HG03064 (cell line): ENCODE results near the gene IGF2BP1.
"Not testable (repeated sequence)": the region's sequence is repeated elsewhere in the genome, so short reads cannot be mapped to it uniquely, and the experiment has no call there.

Source experiments
- ATAC-seq: cut with Tn5 transposase; IDR thresholded peaks from one replicate; pipeline ENCODE4 v1.9.1; 2021; ENCODE audit warnings: low read depth; ENCODE audit not compliant: unreplicated experiment

The IGF2BP1 gene

DNA sequence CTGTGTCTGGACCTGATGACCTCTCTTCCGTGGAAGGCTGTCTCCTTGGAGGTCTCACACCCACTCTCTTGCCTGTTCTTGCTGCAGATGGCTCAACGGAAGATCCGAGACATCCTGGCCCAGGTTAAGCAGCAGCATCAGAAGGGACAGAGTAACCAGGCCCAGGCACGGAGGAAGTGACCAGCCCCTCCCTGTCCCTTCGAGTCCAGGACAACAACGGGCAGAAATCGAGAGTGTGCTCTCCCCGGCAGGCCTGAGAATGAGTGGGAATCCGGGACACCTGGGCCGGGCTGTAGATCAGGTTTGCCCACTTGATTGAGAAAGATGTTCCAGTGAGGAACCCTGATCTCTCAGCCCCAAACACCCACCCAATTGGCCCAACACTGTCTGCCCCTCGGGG lies 52.1 kb downstream of the IGF2BP1 start:
- no peak for ATAC-seq

- ATAC-seq = no peak
Observed at GRCh38 chr17:49050611-49051010, 53.4 kb downstream of the IGF2BP1 start.

GRCh38 chr17:49051269-49051668 lies 54.1 kb downstream of the IGF2BP1 start:
- no peak for ATAC-seq

DNA sequence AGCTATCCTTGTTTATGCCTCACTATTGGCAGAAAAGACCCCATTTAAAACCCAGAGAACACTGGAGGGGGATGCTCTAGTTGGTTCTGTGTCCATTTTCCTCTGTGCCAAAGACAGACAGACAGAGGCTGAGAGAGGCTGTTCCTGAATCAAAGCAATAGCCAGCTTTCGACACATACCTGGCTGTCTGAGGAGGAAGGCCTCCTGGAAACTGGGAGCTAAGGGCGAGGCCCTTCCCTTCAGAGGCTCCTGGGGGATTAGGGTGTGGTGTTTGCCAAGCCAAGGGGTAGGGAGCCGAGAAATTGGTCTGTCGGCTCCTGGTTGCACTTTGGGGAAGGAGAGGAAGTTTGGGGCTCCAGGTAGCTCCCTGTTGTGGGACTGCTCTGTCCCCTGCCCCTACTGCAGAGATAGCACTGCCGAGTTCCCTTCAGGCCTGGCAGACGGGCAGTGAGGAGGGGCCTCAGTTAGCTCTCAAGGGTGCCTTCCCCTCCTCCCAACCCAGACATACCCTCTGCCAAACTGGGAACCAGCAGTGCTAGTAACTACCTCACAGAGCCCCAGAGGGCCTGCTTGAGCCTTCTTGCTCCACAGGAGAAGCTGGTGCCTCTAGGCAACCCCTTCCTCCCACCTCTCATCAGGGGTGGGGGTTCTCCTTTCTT lies 56.1 kb downstream of the IGF2BP1 start:
- no peak for ATAC-seq

DNA sequence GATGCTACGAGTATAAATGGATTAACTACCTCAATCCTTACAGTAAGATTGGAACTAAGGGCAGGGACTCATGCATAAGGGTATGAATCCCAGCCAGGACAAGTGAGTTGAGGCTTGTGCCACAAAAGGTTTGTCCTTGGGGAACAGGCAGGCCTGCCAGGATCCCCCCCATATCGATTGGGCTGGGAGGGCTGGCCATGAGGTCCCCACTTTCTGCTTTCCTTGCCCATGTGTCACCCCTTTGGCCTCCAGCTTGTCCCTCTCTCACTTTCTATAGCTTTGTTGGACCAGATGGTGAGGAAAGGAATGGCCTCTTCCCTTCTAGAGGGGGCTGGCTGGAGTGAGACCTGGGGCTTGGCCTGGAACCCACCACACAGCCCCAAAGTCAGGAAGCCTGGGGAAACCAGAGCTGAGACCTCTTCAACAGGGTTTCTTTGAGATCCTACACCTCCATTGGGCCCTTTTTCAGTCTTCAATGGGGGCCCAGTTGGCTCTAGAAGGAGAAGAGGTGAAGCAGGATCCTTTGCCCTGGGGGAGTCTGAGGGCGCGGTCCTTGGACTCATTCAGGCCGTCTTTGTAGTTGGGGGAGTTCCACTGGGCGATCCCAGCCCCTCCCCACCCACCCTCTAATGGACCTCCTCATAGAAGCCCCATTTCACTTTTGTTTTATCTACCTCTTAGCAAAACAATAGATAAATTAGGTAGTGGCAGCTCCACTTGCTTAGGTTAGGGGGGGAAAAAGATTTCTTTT lies 57.3 kb downstream of the IGF2BP1 start:
- ATAC-seq = no peak

GRCh38 chr17:49055181-49055927 lies 58.2 kb downstream of the IGF2BP1 start:
- ATAC-seq = no peak

GRCh38 chr17:49061524-49061943 lies 64.3 kb downstream of the IGF2BP1 start:
- no peak for ATAC-seq

GRCh38 chr17:49063652-49064051 lies 66.5 kb downstream of the IGF2BP1 start:
- ATAC-seq = no peak

DNA sequence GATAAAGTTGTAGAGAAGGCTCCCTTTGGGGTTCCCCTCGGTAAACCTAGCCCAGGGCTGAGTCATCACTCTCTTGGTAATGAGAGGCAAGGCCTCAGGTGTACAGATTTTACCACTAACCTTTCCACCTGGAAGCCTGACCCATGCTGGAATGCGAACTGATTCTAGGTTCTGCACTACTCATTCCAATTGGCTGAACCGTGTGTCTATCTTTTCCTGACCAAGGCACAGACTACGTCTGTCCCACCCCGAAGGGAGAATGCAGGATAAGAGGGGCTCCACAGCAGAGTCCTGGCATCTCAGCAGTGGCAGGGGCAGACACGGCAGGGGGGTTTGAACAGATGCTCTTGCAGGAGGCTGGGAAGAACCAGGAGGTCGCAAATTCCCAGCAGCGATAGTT lies 70.0 kb downstream of the IGF2BP1 start:
- no peak for ATAC-seq

DNA sequence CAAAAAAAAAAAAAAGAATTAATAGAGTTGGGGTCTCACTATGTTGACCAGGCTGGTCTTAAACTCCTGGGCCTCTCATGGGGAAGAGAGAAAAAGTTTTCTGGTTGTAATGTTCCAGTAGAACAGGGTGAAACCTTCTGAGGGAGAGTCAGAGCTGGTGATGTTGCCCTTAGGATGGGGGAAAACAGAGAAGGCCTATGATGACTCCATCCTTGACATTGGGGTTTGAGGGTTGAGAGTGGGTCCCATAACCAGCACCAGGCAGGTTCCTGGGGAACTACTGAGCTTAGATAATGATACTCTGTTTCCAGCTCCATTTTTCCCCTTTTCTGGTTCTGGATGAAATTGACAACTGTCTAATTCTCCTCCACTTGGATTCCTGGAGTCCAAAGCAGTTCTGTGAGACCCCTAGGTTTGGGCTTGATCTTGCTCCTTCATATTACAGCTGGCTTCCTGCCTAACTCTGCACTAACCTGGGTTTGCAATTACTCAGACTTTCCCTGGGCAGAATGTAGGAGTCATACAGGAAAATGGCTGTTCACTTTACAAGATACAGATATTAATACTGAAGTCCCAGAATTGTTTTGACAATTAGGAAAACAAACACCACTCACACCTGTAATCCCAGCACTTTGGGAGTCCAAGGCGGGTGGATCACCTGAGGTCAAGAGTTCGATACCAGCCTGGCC lies 72.5 kb downstream of the IGF2BP1 start:
- ATAC-seq = no peak

- no peak for ATAC-seq
Observed at GRCh38 chr17:49071106-49071505, 73.9 kb downstream of the IGF2BP1 start.

GRCh38 chr17:49074851-49075540 lies 77.8 kb downstream of the IGF2BP1 start:
- no peak for ATAC-seq

DNA sequence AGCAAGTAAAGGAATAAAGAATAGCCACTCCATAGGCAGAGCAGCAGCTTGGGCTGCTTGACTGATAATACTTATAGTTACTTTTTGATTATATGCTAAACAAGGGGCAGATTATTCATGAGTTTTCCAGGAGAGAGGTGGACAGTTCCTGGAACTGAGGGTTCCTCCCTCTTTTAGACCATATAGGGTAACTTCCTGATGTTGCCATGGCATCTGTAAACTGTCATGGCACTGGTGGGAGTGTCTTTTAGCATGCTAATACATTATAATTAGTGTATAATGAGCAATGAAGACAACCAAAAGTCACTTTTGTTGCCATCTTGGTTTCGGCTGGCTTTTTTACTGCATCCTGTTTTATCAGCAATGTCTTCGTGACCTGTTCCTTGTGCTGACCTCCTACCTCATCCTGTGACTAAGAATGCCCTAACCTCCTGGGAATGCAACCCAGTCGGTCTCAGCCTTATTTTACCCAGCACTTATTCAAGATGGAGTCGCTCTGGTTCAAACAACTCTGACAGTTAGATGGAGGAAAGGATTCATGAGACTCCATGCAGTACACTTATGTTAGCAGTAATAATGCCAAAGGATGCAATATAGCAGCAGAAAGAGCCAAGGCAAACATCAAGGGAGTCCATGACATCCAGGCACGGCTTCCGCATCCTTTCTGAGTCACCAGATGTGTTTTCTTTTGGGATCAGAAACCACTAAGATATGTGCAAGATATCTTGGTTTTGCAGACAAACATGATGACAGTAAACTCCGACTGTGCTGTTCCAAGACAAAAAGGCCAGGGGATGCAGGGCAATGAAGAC lies 79.6 kb downstream of the IGF2BP1 start:
- no peak for ATAC-seq

- no peak for ATAC-seq
Observed at GRCh38 chr17:49078248-49078647, 81.1 kb downstream of the IGF2BP1 start.

GRCh38 chr17:49079840-49080663 lies 82.9 kb downstream of the IGF2BP1 start:
- ATAC-seq = no peak

DNA sequence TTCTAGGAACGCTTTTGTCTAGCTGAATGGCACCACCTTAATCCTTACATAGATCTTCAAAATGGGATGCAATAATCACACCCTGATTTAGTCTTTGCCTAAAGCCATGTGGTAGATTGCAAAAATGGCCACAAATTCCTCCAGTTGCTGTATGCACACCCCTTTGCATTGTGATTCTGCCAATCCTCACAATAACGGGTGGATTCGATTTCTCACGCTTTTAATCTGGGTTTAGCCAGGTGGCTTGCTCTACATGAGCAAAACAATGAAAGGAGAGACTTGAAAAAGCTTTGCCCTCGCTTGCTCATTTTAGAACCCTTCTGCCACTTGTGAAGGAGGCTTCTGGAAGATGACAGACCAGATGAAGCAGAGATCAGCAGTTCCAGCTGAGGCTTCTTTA lies 85.0 kb downstream of the IGF2BP1 start:
- no peak for ATAC-seq

DNA sequence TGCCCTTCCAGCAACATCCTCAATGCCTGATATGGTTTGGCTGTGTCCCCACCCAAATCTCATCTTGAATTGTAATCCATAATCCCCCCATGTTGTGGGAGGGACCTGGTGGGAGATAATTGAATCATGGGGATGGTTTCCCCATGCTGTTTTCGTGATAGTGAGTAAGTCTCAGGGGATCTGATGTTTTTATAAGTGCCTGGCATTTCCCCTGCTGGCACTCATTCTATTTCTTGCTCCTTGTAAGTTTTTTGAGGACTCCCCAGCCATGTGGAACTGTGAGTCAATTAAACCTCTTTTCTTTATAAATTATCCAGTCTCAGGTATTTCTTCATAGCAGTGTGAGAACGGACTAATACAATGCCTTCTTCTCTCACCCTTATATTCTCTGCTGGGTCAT lies 87.9 kb downstream of the IGF2BP1 start:
- not testable (repeated sequence) for ATAC-seq

- ATAC-seq = no peak
Observed at GRCh38 chr17:49085565-49086315, 88.6 kb downstream of the IGF2BP1 start.
